HS-5 (cell line): Measurements from ENCODE around the gene IFI27L2.

ENCODE experiments used
- DNase-seq: peaks from one replicate; pipeline ENCODE4 v3.0.0-alpha.2; 2012; ENCODE audit warnings: low read depth

IFI27L2 gene

DNA sequence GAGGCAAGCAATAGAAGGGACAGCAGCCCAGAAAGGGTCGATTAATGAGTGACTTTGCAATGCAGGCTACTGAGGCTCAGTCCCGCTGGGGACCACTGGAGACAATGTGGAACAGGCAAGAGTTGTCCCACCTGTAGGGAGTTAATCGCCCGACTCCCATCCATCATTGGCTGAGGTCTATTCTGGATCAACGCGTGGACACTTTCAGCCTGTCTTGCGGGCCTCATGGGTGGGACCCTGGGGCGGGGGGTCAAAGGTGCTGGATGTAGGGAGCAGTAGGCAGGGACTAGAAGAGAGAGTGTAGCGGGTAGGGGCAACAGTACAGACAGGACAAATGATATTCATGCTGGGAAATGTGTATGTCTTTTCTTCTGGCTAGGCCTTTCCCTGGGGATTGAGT is 6.1 kb downstream of the IFI27L2 start:
- DNase-seq = no peak

- no peak for DNase-seq
Observed at GRCh38 chr14:94122438-94122837, 7.0 kb downstream of the IFI27L2 start.

- no peak for DNase-seq
Observed at GRCh38 chr14:94121485-94121884, 7.9 kb downstream of the IFI27L2 start.

GRCh38 chr14:94120667-94121340 is 8.6 kb downstream of the IFI27L2 start:
- DNase-seq = no peak

- DNase-seq = no peak
Observed at GRCh38 chr14:94119071-94119470, 10.3 kb downstream of the IFI27L2 start.

DNA sequence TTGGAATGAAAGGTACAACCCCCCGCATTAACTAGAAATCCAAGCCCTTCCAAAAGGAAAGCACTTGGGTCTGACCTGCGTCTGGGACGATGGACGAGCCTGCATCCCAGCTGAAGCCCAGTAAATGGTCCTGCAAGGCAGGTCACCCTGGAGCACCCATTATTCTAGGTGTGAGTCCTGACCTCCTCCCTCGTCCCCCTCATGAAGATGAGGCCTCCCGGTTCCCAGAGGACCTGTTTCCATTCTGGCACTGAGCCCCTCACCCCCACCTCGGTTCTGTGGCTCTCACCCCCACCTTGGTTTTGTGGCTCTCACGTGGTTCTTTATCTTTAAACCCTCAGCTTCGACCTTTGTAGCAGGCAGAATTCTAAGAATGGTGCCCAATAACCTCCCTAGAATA is 11.5 kb downstream of the IFI27L2 start:
- DNase-seq = no peak

GRCh38 chr14:94116701-94117100 is 12.7 kb downstream of the IFI27L2 start:
- DNase-seq = no peak

GRCh38 chr14:94115631-94116030 is 13.8 kb downstream of the IFI27L2 start:
- DNase-seq = no peak

DNA sequence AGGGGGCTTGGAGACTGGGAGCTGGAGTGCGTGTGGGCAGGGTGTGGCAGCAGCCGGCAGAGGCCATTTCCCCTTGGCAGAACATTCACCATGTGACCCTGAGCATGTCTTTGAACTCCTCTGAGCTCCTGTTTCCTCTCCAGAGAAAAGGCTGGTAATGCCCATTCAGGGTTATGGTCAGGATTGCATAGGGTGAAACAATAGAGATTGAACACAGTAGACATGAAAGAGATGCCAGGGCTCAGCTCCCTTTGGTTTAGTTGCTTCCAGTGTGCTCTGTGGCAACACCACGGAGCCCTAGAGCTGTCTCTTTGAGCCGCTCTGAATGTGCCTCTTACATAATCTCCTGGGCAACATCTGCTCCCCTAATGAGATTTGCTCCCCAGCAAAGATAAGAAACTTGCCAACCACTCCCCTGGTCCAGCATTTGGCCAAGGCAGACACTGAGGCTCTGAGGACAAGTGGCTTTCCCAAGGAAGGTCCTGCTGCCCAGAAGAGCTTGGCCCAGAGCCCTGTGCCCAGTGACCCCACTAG is 14.3 kb downstream of the IFI27L2 start:
- no peak for DNase-seq

DNA sequence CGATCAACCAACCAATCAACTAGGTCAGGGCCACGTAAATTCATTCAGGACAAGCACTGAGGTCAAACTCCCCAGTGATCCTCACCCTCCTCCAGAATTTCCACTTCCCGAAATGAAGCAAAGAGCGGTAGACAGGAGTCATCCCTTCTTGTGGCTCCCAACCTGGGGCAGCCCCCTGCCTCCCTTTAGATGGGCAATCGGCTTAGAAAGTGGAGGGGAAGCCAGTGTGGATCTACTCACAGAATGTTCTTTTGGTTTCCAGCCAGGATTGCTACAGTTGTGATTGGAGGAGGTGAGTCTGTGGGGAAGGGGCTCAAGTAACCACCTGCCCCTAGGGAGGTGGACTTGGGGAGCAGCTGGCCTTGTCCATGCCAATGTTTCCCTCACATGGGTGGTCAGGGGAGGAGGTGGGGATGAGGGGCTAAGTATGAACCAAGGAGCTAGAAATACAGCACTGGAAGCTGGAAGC is 14.8 kb downstream of the IFI27L2 start:
- no peak for DNase-seq

DNA sequence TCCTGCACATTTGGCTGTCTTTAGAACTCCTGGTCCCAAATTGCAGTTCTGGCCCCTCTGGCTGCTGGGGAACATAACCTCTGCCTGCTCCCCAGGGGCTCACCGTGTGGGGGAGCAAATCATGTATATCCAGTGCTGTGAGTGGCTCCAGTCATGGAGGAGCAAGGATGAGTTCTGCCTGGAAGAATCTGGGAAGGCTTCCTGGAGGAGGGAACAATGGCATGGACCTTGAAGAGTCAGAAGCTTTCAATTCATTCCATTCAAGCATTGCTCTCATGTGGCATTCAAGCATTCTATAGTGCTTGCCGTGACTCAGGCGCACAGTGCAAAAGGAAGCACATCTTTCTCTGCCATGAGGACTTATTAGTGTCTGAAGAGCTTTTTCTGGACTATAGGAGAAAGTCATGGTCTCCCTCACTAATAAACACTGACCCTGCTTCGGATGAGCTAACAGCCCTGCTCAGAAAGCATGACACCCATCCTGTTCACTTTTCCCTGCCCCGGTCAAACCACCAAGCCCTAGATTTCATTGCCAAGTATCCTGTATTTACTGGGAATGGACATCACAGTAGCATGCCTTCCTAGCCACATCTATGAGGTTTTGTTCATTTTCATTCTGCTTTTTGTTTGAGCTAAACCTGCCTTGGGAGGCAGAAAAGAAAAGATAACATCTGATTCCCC is 15.4 kb downstream of the IFI27L2 start:
- DNase-seq = no peak

DNA sequence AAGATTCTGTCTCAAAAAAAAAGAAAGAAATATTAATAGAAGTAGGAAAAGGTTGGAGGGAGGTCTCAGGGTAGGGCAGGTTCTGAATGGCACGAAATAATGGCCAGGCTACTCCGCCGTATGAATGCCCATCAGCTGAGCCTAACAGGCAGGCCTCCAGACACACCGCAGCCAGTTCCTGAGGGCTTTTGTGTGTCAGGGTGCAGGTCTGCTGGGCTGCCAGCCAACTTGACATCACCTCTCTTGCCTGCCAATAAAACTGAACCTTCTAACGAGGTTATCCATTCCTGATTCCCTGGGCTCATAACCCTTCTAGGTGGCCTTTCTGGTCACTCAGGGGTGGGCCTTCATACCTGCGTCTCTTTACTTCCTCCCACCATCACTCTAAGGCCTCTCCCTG is 15.9 kb downstream of the IFI27L2 start:
- no peak for DNase-seq

DNA sequence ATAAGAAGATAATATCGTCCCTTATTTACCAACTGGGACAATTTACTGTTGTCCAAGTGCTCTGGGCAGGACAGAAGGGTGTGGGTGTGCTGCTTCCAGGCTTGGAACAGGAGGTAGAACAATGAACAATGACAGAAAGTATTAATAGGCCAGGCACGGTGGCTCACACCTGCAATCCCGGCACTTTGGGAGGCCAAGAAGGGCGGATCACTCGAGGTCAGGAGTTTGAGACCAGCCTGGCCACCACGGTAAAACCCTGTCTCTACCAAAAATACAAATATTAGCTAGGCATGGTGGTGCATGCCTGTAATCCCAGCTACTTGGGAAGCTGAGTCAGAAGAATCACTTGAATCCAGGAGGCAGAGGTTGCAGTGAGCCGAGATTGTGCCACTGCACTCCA is 16.3 kb downstream of the IFI27L2 start:
- no peak for DNase-seq

DNA sequence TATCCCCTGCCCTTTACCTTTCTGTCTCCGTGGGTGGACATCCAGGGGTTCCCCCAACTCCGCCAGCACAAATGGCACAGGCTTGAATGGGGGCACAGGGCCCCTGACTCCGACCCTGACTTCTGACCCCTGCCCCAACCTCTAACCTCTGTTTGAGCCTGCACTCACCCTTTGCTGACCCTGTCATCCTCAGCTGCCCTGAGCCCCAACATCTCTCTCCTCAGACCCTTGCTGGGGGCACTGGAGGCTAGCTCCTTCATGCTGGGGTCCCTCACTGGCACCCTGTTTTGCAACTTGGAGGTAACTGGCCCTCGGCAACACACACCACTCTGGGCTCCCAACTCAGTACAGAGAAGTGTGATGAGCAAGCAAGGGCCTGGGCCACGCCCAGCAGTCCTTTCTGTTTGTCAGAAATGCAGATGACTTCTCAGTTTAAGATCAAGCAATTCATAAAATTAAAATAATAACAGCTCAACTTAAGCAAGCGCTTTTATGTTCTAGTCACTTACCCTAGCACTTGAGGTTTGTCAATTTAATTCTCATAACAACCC is 16.8 kb downstream of the IFI27L2 start:
- DNase-seq = no peak

DNA sequence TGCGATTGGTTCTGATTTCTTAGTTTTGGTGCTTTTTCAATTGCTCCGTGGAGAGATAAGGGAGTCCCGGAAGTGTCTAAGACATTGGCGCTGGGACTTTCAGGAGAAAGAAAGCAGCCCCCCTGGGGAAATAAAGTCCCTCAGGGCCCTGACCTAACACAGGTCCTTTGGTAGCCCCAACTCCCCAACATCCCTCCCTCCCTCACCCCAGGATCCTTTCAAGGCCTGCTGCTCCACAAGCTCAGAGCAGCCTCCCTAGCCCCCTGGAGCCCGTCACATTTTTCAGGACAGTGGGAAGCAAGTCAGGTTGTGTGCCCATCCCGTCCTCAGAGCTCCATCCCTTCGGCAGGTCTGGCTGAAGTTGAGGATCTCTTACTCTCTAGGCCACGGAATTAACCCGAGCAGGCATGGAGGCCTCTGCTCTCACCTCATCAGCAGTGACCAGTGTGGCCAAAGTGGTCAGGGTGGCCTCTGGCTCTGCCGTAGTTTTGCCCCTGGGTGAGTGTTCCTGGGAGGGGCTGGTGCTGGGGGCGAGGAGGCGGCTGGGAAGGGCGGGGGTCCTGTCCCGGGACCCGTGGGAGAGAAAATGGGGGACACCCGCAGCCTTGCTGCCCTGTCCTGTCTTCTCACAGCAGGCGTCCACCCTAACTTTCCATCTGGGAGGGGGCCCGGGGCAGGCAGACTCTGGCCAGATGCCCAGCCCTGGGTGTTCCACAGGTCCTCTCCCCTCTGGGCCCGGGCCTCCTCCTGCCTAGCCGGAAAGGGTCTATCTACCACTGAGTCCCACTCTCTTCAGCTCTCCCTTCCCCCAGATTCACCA is 17.9 kb downstream of the IFI27L2 start:
- no peak for DNase-seq

- DNase-seq = no peak
Observed at GRCh38 chr14:94110552-94111181, 18.7 kb downstream of the IFI27L2 start, which contains the start of gene IFI27. TSS of gene IFI27 (plus strand) at chr14:94110736.

DNA sequence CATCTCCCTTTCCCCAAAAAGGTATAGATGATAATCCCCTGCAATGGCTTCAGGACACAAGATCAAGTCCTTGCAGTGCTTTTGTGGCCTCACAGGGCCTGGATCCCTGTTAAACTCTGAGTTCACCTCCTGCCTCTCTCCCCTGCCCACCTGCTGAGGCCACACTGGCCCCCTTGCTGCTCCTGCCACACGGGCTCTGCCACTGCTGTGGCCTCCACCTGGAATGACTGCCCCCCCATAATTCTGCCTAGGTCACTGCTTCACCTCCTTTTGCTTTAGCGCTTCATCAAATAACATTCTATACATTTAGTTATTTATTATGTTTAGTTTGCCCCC is 19.5 kb downstream of the IFI27L2 start:
- no peak for DNase-seq

DNA sequence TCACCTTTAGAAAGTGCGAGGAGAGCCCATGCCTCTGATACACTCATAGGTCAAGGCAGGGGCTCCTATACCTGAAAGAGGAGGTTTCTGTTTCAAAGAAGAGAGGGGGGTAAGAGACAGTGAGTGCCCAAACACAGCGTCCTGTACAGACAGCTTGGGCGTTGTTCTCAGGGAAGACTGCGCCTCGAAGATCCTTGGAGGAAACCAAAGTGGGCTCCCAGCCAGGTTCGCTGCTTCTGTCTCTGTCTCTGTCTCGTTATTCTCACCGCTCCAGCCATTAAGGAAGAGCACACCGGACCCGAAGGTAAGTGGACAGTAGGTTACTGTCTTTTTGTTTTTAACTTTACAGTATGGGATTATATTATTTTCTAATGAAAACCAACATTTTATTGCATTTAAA is 24.7 kb downstream of the IFI27L2 start:
- no peak for DNase-seq

DNA sequence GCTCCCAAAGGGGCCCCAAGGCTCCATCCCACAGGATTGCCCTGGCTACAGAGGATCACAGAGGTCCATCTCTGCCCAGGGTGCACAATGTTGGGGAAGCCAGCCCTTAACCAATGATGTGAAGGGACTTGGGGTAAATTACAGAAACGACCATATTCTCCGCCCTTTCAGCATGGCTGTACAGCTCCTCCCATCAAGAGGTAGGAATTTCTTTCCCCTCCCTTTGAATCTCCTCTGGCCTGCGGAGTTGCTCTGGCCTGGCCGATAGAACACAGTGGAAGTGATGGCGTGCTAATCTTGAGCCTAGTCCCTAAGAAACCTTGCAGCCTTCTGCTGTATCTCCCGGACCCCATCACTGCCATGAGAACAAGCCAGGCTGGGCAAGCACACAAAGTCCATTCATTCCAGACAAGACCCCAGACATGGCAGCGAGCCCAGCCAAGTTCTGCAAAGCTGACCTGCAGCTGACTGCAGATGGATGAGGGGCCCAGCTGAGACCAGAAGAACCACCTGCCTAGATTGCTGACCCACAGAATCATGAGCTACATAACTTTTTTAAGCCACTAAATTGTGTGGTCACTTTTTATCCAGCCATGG is 25.8 kb downstream of the IFI27L2 start:
- no peak for DNase-seq

- no peak for DNase-seq
Observed at GRCh38 chr14:94102768-94103482, 26.5 kb downstream of the IFI27L2 start.

DNA sequence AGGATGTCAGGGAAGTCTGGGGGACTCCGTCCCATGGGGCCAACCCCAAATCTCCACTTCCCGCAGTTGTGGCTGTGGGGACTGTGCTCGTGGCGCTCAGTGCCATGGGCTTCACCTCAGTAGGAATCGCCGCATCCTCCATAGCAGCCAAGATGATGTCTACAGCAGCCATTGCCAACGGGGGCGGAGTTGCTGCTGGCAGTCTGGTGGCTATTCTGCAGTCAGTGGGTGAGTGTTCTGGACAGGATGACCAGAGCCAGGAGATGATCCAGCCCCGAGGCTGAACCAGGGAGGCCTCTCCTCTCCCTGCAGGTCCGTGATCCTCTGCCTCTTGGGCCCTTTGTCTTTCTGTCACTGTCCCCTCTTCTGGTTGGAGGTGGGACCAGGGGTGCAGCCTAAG is 27.7 kb downstream of the IFI27L2 start:
- DNase-seq = no peak
